ENCODE results near the gene HSD11B2. TPM values are rescaled to one million over a fixed set of nuclear protein-coding genes. Genes with fewer than 3 reads are reported as not detected.

Gene HSD11B2
- total RNA-seq, 1 experiment from 2014 or later, result 0.77 TPM

- DNase-seq (ENCODE audit: low read depth, low spot score), result no peak
- intact Hi-C loops (cut with micrococcal nuclease; ENCODE audit: unreplicated experiment) (no loop called here), in situ Hi-C loops (cut with HindIII; ENCODE audit: low pct_unique_long_range_greater_than_20kb, low sequenced_read_pairs) (no loop called here)
- ChIA-PET POLR2A (interaction anchor here (0.6 kb wide), 1 partner anchor 66 kb away, joined by 4 read pairs; no protein-coding TSS in a partner anchor), CTCF (interaction anchor here (2.1 kb wide), 1 partner anchor 21 kb away, joined by 7 read pairs; no protein-coding TSS in a partner anchor)
- H3K4me3 ChIP-seq (ENCODE audit: low read depth in 2 of 2, low read length in 2 of 2), result no peak overlapping the region
- BruUV-seq (replicated peaks), result no TSS peak
- no peak for ATAC-seq
- H3K4me1 ChIP-seq (ENCODE audit: control insufficient read depth, insufficient read depth, low read length), result no peaks in the 10 kb centered on the region
- H3K36me3 ChIP-seq (ENCODE audit: control insufficient read depth, insufficient read depth, low read length), result no peaks in the 10 kb centered on the region
- TF ChIP-seq, protein P1, sequence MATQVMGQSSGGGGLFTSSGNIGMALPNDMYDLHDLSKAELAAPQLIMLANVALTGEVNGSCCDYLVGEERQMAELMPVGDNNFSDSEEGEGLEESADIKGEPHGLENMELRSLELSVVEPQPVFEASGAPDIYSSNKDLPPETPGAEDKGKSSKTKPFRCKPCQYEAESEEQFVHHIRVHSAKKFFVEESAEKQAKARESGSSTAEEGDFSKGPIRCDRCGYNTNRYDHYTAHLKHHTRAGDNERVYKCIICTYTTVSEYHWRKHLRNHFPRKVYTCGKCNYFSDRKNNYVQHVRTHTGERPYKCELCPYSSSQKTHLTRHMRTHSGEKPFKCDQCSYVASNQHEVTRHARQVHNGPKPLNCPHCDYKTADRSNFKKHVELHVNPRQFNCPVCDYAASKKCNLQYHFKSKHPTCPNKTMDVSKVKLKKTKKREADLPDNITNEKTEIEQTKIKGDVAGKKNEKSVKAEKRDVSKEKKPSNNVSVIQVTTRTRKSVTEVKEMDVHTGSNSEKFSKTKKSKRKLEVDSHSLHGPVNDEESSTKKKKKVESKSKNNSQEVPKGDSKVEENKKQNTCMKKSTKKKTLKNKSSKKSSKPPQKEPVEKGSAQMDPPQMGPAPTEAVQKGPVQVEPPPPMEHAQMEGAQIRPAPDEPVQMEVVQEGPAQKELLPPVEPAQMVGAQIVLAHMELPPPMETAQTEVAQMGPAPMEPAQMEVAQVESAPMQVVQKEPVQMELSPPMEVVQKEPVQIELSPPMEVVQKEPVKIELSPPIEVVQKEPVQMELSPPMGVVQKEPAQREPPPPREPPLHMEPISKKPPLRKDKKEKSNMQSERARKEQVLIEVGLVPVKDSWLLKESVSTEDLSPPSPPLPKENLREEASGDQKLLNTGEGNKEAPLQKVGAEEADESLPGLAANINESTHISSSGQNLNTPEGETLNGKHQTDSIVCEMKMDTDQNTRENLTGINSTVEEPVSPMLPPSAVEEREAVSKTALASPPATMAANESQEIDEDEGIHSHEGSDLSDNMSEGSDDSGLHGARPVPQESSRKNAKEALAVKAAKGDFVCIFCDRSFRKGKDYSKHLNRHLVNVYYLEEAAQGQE (IDR thresholded peaks at IDR 0.05; ENCODE audit: insufficient read depth in 1 of 2, low read depth in 2 of 2, low read length in 1 of 2), result no peak
- no peak for TF ChIP-seq SIN3A (IDR thresholded peaks at IDR 0.05; ENCODE audit: borderline replicate concordance, insufficient read depth, low read depth, low read length)
- no peak for TF ChIP-seq CTCF (IDR thresholded peaks at IDR 0.05)
- no peak for TF ChIP-seq TCF7L2 (IDR thresholded peaks at IDR 0.05; ENCODE audit: low read depth, low read length)
- no peak for TF ChIP-seq POLR2AphosphoS5 (IDR thresholded peaks at IDR 0.05; ENCODE audit: low read depth, low read length)
- H3K27me3 ChIP-seq (ENCODE audit: control insufficient read depth, insufficient read depth, low read length), result no peaks in the 10 kb centered on the region
- H3K27ac ChIP-seq (ENCODE audit: low read length), result no peak overlapping the region
- no peaks in the 10 kb centered on the region for H3K9me3 ChIP-seq (ENCODE audit: control insufficient read depth, insufficient read depth, low read depth, low read length)
These were observed 17.7 kb downstream of the HSD11B2 start for GRCh38 chr16:67448580-67448979.

GRCh38 chr16:67449336-67449735 lies 18.4 kb downstream of the HSD11B2 start:
- no peaks in the 10 kb centered on the region for H3K27me3 ChIP-seq (ENCODE audit: control insufficient read depth, insufficient read depth, low read length)
- ChIA-PET CTCF (no interaction called here), POLR2A (no interaction called here)
- H3K4me1 ChIP-seq (ENCODE audit: control insufficient read depth, insufficient read depth, low read length), result no peaks in the 10 kb centered on the region
- no peak overlapping the region for H3K4me3 ChIP-seq (ENCODE audit: low read depth in 2 of 2, low read length in 2 of 2)
- in situ Hi-C loops (cut with HindIII; ENCODE audit: low pct_unique_long_range_greater_than_20kb, low sequenced_read_pairs), result no loop called here
- H3K9me3 ChIP-seq (ENCODE audit: control insufficient read depth, insufficient read depth, low read depth, low read length), result no peaks in the 10 kb centered on the region
- no peak for ATAC-seq
- no TSS peak for BruUV-seq (replicated peaks)
- intact Hi-C loops (cut with micrococcal nuclease; ENCODE audit: unreplicated experiment), result no loop called here
- H3K36me3 ChIP-seq (ENCODE audit: control insufficient read depth, insufficient read depth, low read length), result no peaks in the 10 kb centered on the region
- no peak overlapping the region for H3K27ac ChIP-seq (ENCODE audit: low read length)
- no peak for DNase-seq (ENCODE audit: low read depth, low spot score)
- TF ChIP-seq SIN3A (IDR thresholded peaks at IDR 0.05; ENCODE audit: borderline replicate concordance, insufficient read depth, low read depth, low read length), result no peak
- no peak for TF ChIP-seq TCF7L2 (IDR thresholded peaks at IDR 0.05; ENCODE audit: low read depth, low read length)
- TF ChIP-seq, protein P1 (IDR thresholded peaks at IDR 0.05; ENCODE audit: insufficient read depth in 1 of 2, low read depth in 2 of 2, low read length in 1 of 2), result no peak
- TF ChIP-seq CTCF (IDR thresholded peaks at IDR 0.05), result no peak
- no peak for TF ChIP-seq POLR2AphosphoS5 (IDR thresholded peaks at IDR 0.05; ENCODE audit: low read depth, low read length)
